Measurements from ENCODE around the gene PRDM11. TPM values are rescaled to one million over a fixed set of nuclear protein-coding genes. Genes with fewer than 3 reads are reported as not detected.
"Not testable (repeated sequence)": the region's sequence is repeated elsewhere in the genome, so short reads cannot be mapped to it uniquely, and the experiment has no call there.

The PRDM11 gene
- total RNA-seq, 1 experiment from 2014 or later = 2.6 TPM

GRCh38 chr11:45232341-45233080, 86.1 kb downstream of the PRDM11 start:
- in situ Hi-C loops (cut with HindIII; ENCODE audit: low pct_unique_long_range_greater_than_20kb, low sequenced_read_pairs) = no loop called here
- no peak for DNase-seq (ENCODE audit: low read depth, low spot score)

- peak; percentile 78 for DNase-seq (ENCODE audit: low read depth, low spot score)
- in situ Hi-C loops (cut with HindIII; ENCODE audit: low pct_unique_long_range_greater_than_20kb, low sequenced_read_pairs) = no loop called here
Measured at GRCh38 chr11:45233121-45233803, 86.8 kb downstream of the PRDM11 start.

- in situ Hi-C loops (cut with HindIII; ENCODE audit: low pct_unique_long_range_greater_than_20kb, low sequenced_read_pairs) = no loop called here
- no peak for DNase-seq (ENCODE audit: low read depth, low spot score)
Measured at GRCh38 chr11:45233804-45234170, 87.3 kb downstream of the PRDM11 start.

- in situ Hi-C loops (cut with HindIII; ENCODE audit: low pct_unique_long_range_greater_than_20kb, low sequenced_read_pairs) = no loop called here
Measured at GRCh38 chr11:45234306-45235006, 88.0 kb downstream of the PRDM11 start.

GRCh38 chr11:45237711-45238315, 91.4 kb downstream of the PRDM11 start:
- DNase-seq (ENCODE audit: low read depth, low spot score) = no peak
- in situ Hi-C loops (cut with HindIII; ENCODE audit: low pct_unique_long_range_greater_than_20kb, low sequenced_read_pairs) = no loop called here

More at GRCh38 chr11:45234306-45235006, 88.0 kb downstream of the PRDM11 start:
- no peak for DNase-seq (ENCODE audit: low read depth, low spot score)

- DNase-seq (ENCODE audit: low read depth, low spot score) = no peak
- in situ Hi-C loops (cut with HindIII; ENCODE audit: low pct_unique_long_range_greater_than_20kb, low sequenced_read_pairs) = no loop called here
Measured at GRCh38 chr11:45238724-45239123, 92.3 kb downstream of the PRDM11 start.

- DNase-seq (ENCODE audit: low read depth, low spot score) = no peak
Measured at GRCh38 chr11:45239733-45240132, 93.3 kb downstream of the PRDM11 start.

GRCh38 chr11:45243967-45244366, 97.5 kb downstream of the PRDM11 start:
- in situ Hi-C loops (cut with HindIII; ENCODE audit: low pct_unique_long_range_greater_than_20kb, low sequenced_read_pairs) = no loop called here
- no peak for DNase-seq (ENCODE audit: low read depth, low spot score)

More at GRCh38 chr11:45239733-45240132, 93.3 kb downstream of the PRDM11 start:
- in situ Hi-C loops (cut with HindIII; ENCODE audit: low pct_unique_long_range_greater_than_20kb, low sequenced_read_pairs) = no loop called here

GRCh38 chr11:45245218-45246045, 99.0 kb downstream of the PRDM11 start:
- DNase-seq (ENCODE audit: low read depth, low spot score) = no peak
- in situ Hi-C loops (cut with HindIII; ENCODE audit: low pct_unique_long_range_greater_than_20kb, low sequenced_read_pairs) = no loop called here

GRCh38 chr11:45246241-45246640, 99.8 kb downstream of the PRDM11 start:
- DNase-seq (ENCODE audit: low read depth, low spot score) = no peak
- in situ Hi-C loops (cut with HindIII; ENCODE audit: low pct_unique_long_range_greater_than_20kb, low sequenced_read_pairs) = no loop called here

GRCh38 chr11:45247433-45247832, 101.0 kb downstream of the PRDM11 start:
- DNase-seq (ENCODE audit: low read depth, low spot score) = no peak
- in situ Hi-C loops (cut with HindIII; ENCODE audit: low pct_unique_long_range_greater_than_20kb, low sequenced_read_pairs) = no loop called here

- in situ Hi-C loops (cut with HindIII; ENCODE audit: low pct_unique_long_range_greater_than_20kb, low sequenced_read_pairs) = no loop called here
- DNase-seq (ENCODE audit: low read depth, low spot score) = no peak
Measured at GRCh38 chr11:45248501-45249011, 102.1 kb downstream of the PRDM11 start.

- DNase-seq (ENCODE audit: low read depth, low spot score); in situ Hi-C loops (cut with HindIII; ENCODE audit: low pct_unique_long_range_greater_than_20kb, low sequenced_read_pairs): not testable (repeated sequence)
Measured at GRCh38 chr11:45249372-45249771, 102.9 kb downstream of the PRDM11 start.

- DNase-seq (ENCODE audit: low read depth, low spot score) = no peak
- in situ Hi-C loops (cut with HindIII; ENCODE audit: low pct_unique_long_range_greater_than_20kb, low sequenced_read_pairs) = no loop called here
Measured at GRCh38 chr11:45250035-45250718, 103.7 kb downstream of the PRDM11 start.

- DNase-seq (ENCODE audit: low read depth, low spot score) = peak; percentile 81
- in situ Hi-C loops (cut with HindIII; ENCODE audit: low pct_unique_long_range_greater_than_20kb, low sequenced_read_pairs) = no loop called here
Measured at GRCh38 chr11:45252134-45252856, 105.9 kb downstream of the PRDM11 start.

GRCh38 chr11:45252877-45253276, 106.4 kb downstream of the PRDM11 start:
- DNase-seq (ENCODE audit: low read depth, low spot score) = no peak
- in situ Hi-C loops (cut with HindIII; ENCODE audit: low pct_unique_long_range_greater_than_20kb, low sequenced_read_pairs) = no loop called here
